ENCODE data around the gene ALDH3B1.
A peak's percentile ranks its signal among the peaks of the same experiment; 100 is the strongest.

Gene ALDH3B1

GRCh38 chr11:68032997-68033707 is 23.0 kb downstream of the ALDH3B1 start:
- DNase-seq = no peak

- no peak for DNase-seq
Measured at GRCh38 chr11:68033708-68034045, 23.6 kb downstream of the ALDH3B1 start.

DNA sequence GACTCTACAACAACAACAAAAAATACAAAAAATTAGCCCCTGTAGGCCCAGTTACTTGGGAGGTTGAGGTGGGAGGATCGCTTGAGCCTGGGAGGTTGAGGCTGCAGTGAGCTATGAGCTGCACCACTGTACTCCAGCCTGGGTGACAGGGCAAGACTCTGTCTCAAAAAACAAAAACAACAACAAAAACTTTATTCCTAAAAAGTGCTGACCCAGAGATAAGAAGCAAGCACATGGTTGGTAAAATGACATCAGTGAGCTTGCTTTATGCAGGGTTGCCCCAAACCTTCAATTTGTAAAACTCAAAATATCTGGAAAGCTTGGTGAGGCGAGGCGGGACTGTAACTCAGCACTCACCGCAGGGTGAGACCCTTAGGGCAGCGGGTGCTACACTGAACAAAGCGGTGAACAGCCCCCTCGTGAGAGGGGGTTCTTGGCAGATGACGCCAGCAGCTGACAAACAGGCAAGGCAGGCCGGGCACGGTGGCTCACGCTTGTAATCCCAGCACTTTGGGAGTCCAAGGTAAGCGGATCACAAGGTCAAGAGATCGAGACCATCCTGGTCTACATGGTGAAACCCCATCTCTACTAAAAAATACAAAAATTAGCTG is 25.2 kb downstream of the ALDH3B1 start:
- DNase-seq = no peak

- no peak for DNase-seq
Measured at GRCh38 chr11:68036141-68036716, 26.1 kb downstream of the ALDH3B1 start.

DNA sequence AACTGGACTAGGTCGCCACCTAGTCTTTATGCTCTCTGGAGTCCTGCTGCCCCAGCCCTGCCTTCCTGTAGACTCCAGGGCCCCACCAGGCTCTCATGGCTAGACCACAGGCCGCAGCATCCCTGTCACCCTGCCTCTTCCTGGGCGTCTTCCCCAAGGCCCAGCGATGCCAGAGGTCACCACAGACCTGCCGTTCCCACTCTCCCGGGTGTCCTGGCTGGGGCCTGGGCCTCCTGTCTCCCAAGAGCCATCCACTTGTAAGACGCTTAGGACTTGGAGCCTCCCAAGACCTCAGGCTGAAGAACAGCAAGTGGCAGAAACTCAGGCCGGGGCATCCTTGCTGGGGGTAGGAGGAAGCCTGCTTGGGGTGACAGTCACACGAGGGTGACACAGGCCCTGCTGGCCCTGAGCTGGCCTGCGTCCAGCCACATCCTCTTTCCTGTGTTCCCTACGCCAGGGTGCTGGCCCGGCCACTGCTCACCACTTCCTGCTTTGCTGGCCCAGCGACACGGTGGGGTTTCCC is 26.7 kb downstream of the ALDH3B1 start:
- peak; percentile 82 for DNase-seq

DNA sequence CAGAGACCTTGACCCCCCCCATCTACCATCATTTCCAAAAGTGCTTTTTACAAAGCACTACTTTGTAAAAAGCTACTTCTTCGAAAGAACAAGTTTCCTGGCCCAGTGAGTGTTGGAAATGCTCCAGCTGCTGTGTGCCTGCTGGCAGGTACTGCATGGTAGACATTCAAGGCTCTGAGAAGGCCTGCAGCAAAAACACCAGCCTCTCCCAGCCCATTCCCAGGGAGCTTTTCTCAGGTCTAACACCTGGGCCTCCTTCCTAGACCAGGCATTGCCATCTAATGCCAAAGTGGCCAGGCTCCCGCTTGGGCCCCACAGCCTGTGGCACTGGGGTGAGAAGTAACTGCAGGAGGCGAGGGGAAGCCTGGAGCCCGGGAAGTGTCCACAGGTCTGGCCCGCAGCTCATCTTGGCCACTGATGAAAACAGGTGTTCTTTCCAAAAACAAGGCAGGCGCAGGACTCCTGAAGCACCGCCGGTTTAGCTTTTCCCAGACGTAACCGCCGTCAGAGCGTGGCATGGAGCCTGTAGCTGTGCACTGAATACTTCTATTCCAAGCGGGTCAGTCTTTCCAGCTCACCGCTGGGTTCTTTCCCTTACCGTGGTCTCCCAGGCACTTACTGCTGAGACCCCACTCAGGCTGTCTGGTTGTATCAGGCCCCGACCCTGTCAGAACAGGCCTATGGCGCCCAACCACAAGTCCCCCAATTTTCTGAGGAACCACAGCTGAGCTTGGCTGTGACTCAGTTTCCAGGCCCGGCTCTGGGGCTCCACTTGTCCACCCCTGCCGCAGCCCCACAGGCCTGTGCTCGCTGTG is 27.5 kb downstream of the ALDH3B1 start:
- peak; percentile 82 for DNase-seq

DNA sequence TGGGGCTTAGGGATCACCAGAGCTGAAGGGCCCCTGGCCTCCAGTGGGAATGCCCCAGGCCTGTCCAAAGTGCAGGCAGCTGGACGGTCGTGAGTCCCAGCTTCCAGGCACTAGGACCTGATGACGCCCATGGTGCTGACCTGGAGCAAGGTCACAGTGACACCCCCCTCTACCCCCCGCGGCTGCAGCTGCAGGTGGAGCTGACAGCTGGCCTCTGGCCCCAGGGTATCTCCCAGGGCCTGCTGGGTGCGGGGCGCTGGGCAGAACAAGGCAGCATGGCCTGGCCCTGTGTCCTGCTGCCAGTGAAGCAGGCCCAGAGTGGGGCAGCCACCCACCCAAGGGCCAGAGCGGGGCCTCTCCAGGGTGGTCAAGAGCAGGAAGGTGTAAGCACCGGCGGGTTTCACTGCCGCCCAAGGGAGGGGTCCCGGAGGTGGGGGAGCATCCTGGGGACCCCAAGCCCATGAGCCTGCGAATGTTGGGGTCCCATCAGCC is 28.1 kb downstream of the ALDH3B1 start:
- no peak for DNase-seq

DNA sequence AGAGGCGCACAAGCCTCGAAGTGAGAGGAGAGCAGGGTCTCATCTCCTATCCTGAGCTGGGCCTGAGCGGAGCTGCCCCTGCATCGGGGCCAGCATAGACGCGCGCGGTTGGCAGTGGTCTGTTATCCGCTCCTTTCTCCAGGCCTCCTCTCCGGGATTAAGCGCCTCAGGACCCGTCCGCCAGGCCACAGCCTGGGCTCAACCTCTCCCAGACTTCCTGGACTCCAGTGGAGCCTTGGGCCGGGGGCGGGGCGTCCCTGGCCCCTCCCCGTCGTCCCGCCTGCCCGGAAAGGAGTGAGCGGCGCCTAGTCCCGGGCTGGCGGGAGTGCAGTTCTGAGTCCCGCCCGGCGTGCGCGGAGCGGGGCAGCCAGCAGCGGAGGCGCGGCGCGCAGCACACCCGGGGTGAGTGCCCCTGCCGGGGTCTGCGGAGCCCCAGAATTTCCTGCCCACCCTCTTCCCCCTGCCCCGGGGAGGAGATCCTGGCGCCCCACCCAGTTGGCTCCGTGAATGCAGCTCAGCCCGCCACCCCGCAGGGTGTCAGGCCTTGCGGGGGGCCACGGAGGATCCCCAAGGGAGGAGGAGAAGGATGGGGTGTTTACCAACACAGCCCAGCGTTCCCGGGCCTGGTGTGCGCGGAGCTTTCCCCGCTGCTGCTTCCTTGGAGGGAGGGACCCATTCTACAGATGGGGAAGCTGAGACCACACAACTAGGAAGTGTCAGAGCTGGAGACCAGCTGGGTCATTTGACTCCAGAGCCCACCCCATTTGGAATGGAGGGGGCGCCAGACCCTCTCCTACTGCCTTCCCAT is 28.8 kb downstream of the ALDH3B1 start, which contains the start of gene TCIRG1:
Gene TCIRG1, plus strand, starts transcription at position 308 of the 808 bp plus-strand sequence. CDS start 2,247 bp downstream, outside the sequence.
- no peak for DNase-seq

GRCh38 chr11:68039526-68040086 is 29.5 kb downstream of the ALDH3B1 start:
- DNase-seq = no peak

- DNase-seq = peak; percentile 98
Measured at GRCh38 chr11:68040101-68040956, 30.2 kb downstream of the ALDH3B1 start.

- no peak for DNase-seq
Measured at GRCh38 chr11:68040957-68041591, 30.9 kb downstream of the ALDH3B1 start.

GRCh38 chr11:68041617-68042218 is 31.6 kb downstream of the ALDH3B1 start:
- no peak for DNase-seq

DNA sequence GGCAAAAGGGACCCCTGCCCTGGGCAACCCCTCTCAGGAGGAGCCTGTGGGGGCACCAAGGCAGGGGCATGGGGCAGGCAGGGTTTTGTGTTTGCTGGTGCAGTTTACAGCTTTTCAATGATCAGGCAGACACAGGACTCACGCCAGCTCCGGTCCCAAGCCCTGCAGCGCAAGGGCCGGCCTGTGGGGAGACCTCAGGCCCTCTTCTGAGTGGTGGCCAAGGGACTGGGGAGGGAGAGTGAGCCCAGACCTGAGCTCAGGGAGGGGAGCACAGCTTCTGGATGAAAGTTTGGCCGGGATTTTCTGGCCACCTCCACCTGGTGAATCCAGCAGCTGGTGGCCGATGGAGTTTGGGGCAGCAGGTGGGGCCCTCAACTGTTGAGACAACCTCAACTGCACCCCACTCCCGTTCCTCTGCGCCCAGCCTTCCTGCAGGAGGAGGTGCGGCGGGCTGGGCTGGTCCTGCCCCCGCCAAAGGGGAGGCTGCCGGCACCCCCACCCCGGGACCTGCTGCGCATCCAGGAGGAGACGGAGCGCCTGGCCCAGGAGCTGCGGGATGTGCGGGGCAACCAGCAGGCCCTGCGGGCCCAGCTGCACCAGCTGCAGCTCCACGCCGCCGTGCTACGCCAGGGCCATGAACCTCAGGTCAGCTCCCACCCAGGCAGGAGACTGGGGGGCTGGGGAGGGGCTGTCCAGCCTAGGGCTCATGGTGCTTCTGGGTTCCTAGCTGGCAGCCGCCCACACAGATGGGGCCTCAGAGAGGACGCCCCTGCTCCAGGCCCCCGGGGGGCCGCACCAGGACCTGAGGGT is 32.3 kb downstream of the ALDH3B1 start:
- DNase-seq = no peak

DNA sequence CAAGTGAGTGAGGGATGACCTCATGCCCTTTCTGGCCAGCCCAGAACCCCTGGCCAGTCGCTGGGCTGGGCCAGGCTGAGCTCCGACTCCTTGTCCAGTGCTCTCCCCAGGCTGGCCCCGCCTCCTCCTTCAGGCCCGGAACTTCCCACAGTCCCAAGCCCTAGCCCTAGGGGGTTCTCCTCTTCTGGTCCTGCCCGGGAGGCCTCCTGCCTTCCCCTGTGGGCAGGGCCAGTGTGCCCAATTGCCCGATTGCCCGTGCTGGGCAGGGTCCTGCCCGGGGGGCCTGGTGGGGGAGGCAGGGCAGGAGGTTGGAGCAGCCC is 32.9 kb downstream of the ALDH3B1 start:
- DNase-seq = peak; percentile 73

DNA sequence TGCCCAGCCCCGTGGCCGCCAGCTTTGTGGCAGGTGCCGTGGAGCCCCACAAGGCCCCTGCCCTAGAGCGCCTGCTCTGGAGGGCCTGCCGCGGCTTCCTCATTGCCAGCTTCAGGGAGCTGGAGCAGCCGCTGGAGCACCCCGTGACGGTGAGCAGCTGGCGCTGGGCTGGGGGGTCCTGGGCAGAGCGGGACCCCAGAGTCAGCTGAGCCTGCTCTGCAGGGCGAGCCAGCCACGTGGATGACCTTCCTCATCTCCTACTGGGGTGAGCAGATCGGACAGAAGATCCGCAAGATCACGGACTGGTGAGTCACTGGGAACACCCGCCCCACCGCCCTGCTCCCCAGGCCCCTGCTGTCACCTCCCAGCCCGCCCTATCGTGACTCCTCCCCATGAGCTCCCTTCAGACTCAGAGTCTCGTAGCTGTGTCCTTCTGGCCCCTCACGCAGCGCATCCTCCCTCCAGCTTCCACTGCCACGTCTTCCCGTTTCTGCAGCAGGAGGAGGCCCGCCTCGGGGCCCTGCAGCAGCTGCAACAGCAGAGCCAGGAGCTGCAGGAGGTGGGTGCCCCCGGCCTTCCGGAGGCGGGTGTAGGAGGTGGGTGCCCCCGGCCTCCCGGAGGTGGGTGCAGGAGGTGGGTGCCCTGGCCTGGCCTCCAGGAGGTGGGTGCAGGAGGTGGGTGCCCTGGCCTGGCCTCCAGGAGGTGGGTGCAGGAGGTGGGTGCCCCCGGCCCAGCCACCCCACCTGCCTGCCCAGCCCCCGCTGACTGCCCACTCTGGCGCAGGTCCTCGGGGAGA is 33.4 kb downstream of the ALDH3B1 start:
- peak; percentile 96 for DNase-seq

GRCh38 chr11:68044145-68044813 is 34.2 kb downstream of the ALDH3B1 start:
- no peak for DNase-seq

- DNase-seq = no peak
Measured at GRCh38 chr11:68044898-68045351, 34.8 kb downstream of the ALDH3B1 start.

Data from OCI-M1 (cell line).